Activated CD4-positive, alpha-beta T cell treated with anti-CD3 and anti-CD28 coated beads, Interleukin-2, amount 50 U/mL, for 4 hours (primary cell): ENCODE results near the gene CCL11.

Source experiments
- DNase-seq, 2 experiments: peaks; one replicate each; pipeline ENCODE4 v3.0.0-alpha.2; 2020

The CCL11 gene

DNA sequence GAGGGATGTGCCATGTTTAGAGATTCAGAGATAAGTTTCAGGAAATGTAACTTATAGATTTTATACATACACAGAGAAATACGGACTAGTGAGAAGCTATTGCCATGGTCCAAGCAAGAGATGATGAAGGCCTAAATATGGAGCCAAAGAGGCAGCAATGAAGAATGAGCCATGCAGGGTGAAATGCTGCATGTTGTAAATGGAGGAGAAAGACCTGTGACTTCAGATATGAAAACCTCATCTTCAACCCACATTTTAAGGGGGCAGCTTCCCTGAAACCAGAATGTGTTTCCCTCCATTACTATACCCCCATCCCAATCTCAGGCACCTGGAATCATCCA, 27.6 kb upstream of the CCL11 start:
- DNase-seq: no peak

DNA sequence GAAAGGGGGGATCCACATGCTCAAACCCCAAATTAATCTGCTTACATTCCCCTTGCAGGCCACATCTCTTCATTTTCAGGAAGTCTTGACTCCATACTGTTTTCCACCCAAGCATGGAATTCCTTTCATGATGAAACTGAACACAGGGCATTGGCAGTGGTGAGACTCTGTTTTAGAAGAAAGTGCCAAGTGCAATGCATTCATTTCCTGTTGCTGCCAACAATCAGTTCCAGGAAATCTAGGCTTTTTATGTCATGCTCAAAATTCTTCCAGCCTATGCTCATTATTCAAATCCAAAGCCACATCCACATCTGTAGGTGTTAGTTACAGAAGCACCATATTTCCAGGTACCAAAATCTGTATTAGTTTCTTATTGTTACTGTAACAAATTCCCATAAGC, 26.4 kb upstream of the CCL11 start:
- DNase-seq: no peak

DNA sequence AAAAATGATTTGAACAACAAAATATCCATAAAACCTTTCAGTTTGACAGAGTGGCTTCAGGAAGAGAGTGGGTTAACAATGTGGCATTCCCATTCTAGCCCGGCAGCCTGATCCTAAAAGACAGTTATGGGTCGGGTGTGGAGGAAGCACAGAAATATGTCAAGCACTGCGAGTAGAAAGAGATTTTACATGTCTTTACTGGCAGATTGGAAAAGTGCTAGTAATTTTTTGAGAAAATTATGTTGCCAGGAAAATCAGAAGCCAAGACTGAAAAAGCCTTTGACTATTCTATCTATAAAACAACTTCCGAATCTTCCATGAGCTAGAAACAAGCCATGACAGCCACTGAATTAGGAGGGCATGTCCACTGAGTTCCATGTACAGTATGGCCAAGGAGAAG, 24.7 kb upstream of the CCL11 start:
- DNase-seq: no peak

DNA sequence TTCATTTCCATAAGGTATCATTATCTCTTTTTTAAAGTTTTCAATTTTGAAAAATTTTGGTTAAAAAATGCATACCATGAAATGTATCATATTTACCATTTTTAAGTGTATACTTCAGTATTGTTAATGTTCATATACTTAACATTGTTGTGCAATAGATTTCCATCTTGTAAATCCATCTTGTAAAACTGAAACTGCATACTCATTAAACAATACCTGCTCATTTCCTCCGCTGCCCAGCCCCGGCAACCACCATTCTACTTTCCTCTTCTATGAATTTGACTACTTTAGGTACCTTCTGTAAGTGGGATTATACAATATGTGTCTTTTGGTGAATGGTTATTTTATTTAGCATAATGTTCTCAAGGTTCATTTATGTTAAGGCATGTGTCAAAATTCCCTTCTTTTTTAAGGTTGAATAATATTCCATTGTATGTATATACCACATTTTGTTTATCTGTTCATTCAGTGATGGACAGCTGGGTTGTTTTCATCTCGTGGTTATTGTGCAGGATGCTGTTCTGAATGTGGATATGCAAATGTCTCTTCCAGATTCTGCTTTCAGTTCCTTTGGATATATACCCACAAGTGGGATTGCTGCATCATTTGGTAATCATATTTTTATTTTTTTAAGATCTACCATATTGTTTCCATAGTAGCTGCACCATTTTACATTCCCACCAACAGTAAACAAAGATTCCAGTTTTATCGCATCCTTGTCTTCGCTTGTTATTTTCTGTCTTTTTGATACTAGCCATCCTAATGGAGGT, 23.8 kb upstream of the CCL11 start:
- DNase-seq: no peak

DNA sequence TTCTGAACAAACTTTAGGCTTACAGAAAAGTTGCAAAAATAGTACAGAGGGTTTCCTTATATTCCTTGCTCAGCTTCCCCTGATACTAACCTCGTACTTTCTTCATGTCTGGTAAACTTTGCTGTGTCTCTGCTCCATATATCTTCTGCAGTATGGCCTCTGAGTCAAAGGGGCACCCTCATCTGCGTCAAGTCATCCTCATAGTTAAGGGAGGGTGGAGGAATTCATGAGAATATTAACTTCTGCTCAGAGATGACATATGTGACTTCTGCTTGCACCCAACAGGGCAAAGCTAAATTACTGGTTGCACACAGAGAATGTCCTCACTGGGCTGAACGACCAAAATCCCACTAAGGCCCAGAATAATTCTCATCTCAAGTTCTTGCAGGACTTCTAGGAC, 19.8 kb upstream of the CCL11 start:
- no peak for DNase-seq

DNA sequence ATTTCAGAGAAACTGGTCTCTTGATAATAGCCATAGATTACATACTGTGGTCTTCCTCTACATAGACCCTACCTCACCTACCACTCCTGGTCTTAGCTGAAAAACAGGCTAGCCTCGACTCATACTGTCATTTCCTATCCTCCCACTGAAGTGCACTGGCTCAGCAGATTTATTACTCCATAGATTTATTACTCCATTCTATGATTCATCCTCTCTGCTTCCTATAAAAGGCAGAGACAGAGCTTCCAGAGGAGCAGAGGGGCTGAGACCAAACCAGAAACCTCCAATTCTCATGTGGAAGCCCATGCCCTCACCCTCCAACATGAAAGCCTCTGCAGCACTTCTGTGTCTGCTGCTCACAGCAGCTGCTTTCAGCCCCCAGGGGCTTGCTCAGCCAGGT, 15.6 kb upstream of the CCL11 start, which contains the start of gene CCL7:
TSS of gene CCL7 (plus strand) at position 253 of the 400 bp plus-strand sequence. CDS start at position 323, 70 bp downstream.
- no peak for DNase-seq

DNA sequence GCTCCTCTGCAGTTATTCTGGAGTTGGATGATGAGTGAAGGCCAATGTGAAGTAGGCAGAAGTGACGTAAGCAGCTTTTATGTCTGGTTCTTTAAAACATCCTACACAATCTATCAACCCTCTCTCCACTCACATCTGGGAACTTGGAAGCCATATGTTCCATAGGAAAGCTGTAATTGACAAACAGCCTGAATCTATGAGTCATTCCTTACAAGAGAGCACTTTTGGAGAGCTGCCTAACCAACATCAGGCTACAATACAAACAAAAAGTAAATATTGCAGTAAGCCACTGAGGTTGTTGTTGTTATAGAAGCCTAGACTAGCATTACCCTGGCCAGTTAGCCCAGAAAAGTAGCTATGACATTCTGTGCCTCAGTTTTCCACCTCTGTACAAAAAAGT, 9.7 kb upstream of the CCL11 start:
- DNase-seq: no peak

DNA sequence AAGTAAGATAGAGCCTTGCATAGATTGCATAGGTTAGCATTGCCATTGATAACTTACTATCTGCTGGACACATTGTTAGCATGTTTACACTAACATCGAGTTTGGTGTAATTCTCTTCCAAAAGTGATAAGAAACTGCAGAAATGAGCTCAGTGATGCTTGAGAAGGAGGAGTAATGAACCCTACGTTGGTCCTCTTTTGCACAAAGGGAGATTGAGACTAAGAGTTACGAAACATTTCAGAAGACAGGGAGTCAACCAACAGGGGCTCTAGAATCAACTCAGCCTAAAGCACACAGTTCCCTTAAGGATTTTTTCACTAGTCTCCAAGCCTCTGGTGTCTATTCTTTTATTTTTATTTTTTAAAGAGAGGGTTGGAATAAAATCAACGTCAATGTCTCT, 8.7 kb upstream of the CCL11 start:
- no peak for DNase-seq

DNA sequence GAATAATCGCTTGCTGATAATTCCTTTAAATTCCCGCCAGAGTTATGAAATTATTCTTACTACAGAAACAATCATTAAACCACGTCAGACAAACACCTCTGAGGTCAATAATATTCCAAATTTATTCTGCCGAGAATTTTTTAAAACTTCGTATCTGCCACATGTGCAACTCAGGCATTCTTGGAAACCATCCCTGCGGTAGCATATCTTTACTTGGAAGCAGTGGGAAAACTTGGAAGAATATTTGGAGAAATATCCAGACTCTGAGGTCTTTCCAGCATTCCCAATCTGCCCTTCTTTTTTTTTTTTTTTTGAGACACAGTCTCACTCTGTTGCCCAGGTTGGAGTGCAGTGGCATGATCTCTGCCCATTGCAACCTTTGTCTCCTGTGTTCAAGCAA, 2.0 kb upstream of the CCL11 start:
- no peak for DNase-seq

DNA sequence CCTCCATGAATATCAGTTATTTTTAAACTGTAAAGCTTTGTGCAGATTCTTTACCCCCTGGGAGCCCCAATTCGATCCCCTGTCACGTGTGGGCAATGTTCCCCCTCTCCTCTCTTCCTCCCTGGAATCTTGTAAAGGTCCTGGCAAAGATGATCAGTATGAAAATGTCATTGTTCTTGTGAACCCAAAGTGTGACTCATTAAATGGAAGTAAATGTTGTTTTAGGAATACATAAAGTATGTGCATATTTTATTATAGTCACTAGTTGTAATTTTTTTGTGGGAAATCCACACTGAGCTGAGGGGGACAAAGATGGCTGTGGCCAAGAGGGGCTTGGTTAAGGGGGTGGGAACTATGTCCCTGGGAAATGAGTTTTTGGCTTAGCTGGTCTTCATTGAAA, 2.3 kb downstream of the CCL11 start:
- DNase-seq: no peak

DNA sequence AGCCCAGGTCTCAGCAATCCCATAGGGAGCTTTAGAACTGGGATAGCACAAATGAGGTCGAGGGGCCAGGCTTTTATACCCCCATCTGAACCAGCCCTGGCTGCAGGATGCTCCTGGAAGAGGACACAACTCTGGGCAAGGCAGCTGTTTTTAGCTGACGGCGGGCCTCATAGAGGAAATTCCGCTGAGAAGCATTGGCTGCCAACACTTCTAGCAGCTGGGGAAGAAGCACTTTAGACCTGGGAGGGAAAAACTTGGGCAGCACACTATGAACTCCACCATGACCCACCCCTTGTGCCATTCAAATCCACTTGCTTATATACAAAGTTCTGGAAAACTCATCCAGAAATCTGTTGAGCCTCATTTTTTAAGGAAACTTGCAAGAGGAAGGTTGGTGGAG, 5.0 kb downstream of the CCL11 start:
- no peak for DNase-seq

DNA sequence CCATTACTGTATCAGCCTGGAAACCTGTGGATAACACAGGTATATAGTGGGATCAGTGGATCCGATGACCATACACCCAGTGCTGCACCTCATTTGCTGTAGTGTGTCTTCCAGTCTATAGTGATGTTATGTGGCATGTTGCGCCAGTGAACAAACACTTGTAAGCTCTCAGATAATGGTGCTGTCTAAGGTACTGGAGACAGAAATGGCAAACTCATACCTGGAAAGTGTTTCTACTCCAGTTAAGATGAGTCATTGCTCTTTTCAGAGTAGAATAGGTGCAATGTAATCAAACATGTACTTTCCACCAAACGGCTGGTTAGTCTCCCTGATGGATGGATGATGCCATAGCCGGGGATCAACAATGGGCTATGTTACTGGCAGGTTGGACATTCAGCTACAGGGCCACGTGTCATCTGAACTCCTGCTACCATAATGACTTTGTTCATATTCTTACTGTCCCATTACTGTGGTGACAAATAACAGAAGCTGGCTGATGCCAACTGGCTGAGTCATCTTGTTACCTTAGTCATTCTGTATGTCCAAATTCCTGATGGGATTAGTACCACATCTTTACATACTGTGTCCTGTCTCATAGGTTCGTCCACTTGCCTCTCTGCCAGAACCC, 6.3 kb downstream of the CCL11 start:
- no peak for DNase-seq

DNA sequence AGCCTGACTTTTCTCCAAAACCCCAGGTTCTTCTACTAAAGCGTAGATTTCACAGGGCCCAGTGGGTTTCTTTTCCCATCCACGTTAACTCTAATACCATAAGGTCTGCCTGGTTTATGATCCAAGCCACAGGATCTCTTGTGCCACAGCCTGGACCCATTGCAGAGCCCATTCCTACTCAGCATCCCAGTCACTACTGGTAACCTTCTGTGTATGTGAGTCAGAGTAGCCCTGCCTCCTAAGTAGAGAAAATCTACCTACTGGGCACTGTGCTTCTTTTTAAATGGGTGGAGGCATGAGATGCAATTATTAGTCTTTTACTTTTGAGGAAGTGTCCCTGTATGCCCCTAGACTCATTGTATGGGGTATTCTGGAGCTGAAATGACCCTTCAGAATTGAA, 13.5 kb downstream of the CCL11 start:
- no peak for DNase-seq

DNA sequence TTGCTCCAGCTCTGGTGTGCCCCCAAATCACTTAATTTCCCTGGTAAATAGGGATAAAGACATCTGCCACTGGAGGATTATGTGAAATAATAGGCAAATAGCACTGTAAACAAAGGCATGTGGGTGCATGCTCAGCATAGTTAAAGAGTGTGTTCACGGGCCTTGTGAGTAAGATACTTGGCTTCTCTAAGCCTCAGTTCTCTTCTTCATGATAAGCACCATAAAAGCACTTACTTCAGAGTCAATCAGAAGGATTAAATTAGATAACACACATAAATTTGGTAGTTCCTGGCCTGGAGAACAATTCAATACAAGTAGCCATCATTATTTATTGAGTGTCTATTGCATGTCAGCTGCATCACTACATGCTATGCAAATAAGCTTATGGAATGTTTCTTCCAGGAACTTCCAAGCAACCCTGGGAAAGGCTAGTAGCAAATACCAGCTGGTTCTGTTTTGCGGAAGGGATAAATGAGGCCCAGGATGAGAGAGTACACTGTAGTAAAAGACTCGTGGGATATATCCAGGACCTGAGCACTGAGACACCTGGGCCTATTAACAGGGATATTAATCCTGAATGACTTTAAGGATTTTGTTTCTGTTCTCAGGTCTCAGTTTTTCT, 14.5 kb downstream of the CCL11 start:
- DNase-seq: no peak

DNA sequence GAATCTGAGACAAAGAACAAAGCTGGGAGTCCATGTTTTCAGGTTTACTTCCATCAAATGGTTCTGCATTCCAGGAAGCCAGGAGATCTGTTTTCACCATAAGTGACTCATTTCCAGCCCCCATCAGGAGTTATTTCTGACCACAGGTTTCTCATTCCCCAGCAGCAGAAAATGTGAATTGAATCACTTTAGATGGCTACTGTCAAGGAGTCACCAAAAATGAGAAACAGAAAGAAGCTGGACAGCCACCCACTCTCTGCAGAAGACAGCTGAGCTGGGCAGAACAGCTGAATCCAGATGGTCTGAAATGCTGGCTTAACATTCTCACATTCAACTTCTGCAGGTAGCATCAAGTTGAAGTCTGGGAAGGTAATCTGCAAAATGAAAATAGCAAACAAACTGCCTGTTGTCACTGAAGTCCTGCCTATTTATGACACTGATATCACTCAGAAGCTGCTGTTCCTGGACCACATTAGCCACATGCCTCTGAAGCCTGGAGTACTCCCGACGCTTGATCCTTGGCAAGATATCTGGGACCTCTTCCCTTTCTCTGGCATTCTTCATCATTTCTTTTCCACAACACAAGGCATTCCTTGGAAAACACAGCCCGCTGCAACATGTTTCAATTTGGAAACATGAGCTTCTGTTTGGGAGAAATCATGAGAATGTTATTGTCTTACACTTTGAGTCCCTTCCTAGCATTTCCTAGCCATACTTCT, 15.3 kb downstream of the CCL11 start:
- no peak for DNase-seq

DNA sequence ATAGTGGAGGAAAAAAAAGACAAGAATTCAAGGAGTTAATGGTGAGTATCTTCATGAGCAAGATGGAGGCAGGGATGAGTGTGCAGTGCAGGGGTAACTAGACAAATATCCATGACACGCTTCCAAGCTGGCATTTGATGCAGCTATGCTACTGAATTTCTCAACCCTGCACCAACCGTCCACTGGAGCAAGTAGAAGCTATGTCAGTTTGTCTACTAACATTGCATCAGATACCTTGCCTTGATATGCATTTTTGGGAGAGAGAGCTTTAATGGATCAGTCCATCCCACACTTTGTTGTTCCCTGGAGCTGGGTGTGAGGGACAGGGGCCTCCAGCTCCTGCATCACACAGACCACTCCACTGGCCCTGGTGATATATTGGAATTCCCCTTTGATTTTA, 16.4 kb downstream of the CCL11 start:
- DNase-seq: no peak

DNA sequence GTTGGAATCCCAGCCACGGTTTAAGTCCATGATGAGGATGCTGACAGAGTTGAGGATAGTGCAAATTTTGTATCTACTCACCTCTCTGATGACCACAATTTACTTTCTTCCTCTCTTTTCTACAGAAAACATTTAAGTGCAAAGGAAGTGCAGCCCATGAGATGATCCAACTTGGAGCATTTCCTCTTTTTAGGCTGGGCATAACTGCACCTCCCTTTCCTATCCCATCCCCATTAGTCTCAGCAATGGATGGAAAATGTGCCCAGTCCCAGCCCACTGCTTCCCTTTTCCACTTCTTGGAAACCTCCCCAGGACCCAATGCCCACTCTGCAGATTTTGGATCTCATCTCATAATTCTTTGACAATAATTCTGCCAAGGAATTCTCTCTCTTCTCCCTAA, 17.1 kb downstream of the CCL11 start:
- DNase-seq: no peak

DNA sequence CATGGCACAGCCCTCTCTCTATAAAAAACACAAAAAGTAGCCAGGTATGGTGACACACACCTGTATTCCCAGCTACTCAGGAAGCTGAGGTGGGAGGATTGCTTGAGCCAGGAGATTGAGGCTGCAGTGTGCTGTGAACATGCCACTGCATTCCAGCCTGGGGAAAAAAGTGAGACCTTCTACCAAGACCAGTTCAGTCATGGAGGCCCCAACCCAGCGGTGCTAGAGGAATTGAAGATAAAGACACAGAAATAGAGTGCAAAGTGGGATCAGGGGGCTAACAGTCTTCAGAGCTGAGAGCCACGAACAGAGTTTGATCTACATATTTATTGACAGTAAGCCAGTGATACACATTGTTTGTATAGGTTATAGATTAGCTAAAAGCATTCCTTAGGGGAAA, 18.1 kb downstream of the CCL11 start:
- no peak for DNase-seq

DNA sequence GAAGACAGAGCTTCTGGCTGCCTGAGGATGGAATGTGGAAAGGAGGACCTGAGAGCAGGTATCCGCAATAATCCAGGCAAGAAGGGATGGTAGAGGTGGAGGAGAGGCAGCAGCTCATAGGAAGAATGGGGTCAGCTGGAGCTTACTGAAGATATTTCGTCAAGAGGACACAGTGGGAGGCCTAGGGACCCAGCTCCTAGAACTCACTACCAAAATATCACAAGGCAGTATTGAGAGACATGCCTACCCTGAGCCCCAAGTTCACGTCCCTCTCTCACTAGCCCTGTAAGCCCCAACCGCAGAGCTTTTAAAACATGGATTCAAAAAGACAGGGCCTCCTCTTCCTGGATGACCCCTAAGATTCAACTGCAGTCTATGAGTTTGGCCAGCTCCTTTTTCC, 19.5 kb downstream of the CCL11 start:
- no peak for DNase-seq

DNA sequence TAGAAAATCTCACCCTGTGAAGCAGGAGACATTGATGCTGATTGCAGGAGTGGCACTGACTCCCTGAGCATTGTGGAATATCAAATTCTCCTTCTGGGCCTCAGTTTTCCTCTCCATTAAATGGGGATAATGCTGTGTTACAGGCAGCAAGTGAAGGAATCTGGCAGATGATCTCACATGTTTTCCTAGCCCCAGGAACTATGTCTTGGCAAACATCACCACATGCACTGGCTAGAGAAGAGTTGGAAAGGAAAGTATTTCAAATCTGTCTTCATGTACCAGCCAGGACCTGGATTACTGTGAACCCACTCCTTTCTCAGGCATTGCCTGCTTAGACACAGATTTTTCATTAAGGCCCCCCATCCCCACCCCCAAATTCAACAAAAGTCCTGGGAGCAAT, 20.1 kb downstream of the CCL11 start:
- DNase-seq: no peak

DNA sequence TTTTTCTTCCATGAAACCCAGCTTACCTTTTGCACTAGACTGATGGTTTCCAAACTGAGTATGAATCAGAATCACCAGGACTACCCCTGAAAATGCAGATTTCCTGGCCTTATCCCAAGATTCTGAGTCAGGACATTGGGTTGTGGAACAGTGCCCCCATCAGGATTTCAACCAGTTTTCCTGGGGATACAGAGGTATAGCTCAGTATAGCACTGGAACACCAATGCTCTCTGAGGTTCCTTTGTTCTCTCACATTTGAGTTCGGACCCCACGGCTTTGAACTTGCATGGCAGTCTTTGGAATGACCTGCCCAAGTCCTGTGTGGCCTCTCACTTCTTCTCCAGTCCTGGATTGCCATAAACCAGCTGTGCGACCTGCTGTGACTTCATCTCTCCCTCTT, 20.9 kb downstream of the CCL11 start:
- no peak for DNase-seq

DNA sequence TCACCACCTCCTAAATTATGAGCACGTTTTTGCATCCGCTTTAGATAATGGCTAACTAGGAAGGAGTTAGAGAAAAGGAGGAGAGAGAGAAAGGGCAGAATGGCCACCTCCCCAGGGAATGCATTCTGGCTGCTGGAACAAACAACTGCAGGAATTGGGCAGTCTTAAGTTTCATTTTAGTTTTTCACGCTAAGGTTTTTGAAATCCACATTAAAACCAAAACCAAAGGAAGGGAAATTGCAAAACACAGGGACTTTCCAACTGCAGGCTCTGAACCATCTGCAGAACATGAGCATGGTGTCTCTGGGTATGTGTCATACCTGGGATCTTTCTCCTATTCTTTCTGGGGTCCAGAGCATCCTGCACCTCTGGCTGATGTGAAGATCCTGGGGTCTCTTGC, 21.6 kb downstream of the CCL11 start:
- no peak for DNase-seq

DNA sequence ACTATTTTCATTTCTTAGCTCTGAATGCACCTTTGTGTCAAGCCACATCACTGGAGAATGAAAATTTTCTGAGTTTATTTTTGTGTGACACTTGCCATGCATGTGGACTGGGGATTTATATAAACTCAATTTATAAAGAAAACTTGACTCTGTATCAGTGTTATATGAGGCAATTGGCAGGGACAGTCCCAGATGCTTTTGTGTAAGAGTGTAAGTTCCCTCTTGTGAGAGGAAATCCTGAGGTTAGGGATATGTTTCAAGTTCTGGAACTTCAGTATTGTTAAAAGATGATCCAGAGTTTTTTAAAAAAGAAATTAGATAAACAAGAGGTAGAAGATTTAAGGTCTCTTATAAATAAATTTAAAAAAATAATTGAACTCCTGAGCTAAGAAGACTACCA, 22.8 kb downstream of the CCL11 start:
- no peak for DNase-seq

DNA sequence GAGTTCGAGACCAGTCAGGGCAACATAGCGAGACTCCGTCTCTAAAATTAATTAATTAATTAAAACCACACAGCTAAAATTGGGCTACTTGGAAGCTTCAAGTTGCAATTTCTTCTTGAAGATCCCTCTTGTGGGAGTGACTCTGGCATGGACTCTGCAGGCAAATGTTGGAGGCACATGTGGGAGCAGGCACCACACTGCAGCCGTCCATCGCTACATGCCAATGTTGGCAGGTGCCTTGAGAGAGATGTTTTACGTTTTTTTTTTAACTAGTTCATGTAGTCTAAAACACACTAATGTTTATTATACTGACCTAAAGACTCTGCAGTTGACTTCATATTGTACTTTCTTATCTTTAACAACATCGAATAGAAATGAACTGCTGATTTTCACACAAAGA, 25.7 kb downstream of the CCL11 start:
- DNase-seq: no peak
